D341Med (cell line): ENCODE measurements around the gene IL13.

Experiments
- DNase-seq: peaks from one replicate; pipeline ENCODE4 v3.0.0; 2012; ENCODE audit warnings: low spot score

IL13 gene

GRCh38 chr5:132655821-132656773 is 1.9 kb upstream of the IL13 start:
- DNase-seq = no peak

GRCh38 chr5:132656774-132657355 is 1.1 kb upstream of the IL13 start:
- no peak for DNase-seq

GRCh38 chr5:132658381-132659302 is 669 bp downstream of the IL13 start:
- no peak for DNase-seq

- DNase-seq = no peak
Measured at GRCh38 chr5:132659598-132660493, 1.9 kb downstream of the IL13 start.

GRCh38 chr5:132661231-132662003 is 3.4 kb downstream of the IL13 start:
- DNase-seq = no peak

- no peak for DNase-seq
Measured at GRCh38 chr5:132662004-132662401, 4.0 kb downstream of the IL13 start.

GRCh38 chr5:132662925-132663770 is 5.2 kb downstream of the IL13 start:
- DNase-seq = no peak

GRCh38 chr5:132663771-132664695 is 6.1 kb downstream of the IL13 start:
- no peak for DNase-seq

- no peak for DNase-seq
Measured at GRCh38 chr5:132664696-132665209, 6.8 kb downstream of the IL13 start.

GRCh38 chr5:132665574-132666080 is 7.7 kb downstream of the IL13 start:
- no peak for DNase-seq

- DNase-seq = no peak
Measured at GRCh38 chr5:132666310-132667123, 8.5 kb downstream of the IL13 start.

GRCh38 chr5:132667309-132667708 is 9.3 kb downstream of the IL13 start:
- no peak for DNase-seq

- DNase-seq = no peak
Measured at GRCh38 chr5:132667761-132668705, 10.1 kb downstream of the IL13 start.

- DNase-seq = no peak
Measured at GRCh38 chr5:132668706-132669454, 10.9 kb downstream of the IL13 start.

GRCh38 chr5:132669455-132669820 is 11.5 kb downstream of the IL13 start:
- DNase-seq = no peak
